Retinal pigment epithelial cell (primary cell): ENCODE measurements around the gene KCNAB1.

Source experiments
- DNase-seq: peaks from one replicate; pipeline ENCODE4 v3.0.0-alpha.2; 2010; ENCODE audit warnings: low read depth
- H3K4me3 ChIP-seq: 2 replicates; pipeline ENCODE4 v1.5.1; 2011; ENCODE audit warnings: mild to moderate bottlenecking, low read length, control low read depth, moderate library complexity
- TF ChIP-seq, protein P1 (sequence below): conservative IDR thresholded peaks from 2 replicates; pipeline ENCODE4 v1.5.1; 2011; ENCODE audit warnings: low read depth, low read length, control low read depth, inconsistent platforms

The KCNAB1 gene

DNA sequence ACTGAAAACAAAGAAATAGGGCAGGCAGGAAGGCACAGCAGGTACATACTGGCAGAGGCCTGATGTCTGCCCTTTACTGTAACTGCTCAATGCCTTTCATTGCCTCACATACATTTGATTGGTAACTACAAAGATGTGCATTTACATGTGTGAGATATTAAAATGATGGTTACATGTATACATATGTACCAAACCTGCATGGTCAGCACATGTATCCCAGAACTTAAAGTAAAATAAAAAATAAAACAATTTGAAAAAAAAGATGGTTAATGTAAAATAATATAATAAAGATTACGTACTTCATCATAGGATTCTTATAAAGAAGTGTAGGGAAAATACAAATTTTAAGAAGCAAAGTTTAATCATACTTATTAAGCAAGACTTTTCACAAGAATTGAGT lies 419.4 kb downstream of the KCNAB1 start:
- TF ChIP-seq, protein P1, sequence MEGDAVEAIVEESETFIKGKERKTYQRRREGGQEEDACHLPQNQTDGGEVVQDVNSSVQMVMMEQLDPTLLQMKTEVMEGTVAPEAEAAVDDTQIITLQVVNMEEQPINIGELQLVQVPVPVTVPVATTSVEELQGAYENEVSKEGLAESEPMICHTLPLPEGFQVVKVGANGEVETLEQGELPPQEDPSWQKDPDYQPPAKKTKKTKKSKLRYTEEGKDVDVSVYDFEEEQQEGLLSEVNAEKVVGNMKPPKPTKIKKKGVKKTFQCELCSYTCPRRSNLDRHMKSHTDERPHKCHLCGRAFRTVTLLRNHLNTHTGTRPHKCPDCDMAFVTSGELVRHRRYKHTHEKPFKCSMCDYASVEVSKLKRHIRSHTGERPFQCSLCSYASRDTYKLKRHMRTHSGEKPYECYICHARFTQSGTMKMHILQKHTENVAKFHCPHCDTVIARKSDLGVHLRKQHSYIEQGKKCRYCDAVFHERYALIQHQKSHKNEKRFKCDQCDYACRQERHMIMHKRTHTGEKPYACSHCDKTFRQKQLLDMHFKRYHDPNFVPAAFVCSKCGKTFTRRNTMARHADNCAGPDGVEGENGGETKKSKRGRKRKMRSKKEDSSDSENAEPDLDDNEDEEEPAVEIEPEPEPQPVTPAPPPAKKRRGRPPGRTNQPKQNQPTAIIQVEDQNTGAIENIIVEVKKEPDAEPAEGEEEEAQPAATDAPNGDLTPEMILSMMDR = no peak
- DNase-seq = no peak
- no peak overlapping the region for H3K4me3 ChIP-seq

DNA sequence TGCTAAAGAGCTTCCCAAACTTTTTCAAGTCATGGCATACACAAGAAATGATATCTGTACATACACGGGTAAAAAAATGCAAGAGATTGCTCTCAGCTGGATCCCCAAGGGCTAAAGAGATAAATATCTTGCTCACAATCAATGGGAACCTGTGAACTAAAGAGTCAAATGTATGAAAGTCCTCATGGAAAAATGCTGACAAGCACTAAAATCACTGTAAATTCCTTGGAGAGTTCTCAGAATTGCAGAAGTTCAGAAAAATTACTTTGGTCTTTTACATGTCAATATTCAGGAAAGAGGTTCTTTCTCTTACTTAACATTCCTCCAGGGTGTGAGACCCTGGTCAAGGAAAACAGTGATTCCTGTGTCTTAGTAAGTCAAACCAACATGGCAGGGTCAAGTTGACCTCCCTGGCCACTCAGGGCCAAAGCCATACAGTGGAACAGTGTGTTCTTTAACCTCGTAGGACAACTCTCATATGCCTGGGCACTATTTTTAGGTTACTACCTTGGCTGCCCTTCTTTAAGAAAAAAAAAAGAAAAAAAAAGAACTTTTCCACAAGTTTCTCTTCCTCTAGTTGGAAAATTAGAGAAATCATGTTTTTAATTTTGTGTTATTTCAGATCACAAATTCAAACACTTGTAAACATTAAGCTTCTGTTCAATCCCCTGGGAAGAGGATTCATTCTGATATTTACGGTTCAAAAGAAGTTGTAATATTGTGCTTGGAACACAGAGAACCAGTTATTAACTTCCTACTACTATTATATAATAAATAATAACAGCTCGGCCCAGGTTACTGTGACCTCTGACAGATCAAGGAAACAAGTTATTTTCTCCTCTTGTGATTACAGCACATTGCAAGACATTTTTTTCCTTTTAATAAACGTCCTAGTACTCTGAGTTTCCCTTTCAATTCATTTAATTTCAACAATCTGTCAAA lies 422.0 kb downstream of the KCNAB1 start:
- TF ChIP-seq, protein P1 = no peak
- DNase-seq = no peak
- H3K4me3 ChIP-seq = no peak overlapping the region

DNA sequence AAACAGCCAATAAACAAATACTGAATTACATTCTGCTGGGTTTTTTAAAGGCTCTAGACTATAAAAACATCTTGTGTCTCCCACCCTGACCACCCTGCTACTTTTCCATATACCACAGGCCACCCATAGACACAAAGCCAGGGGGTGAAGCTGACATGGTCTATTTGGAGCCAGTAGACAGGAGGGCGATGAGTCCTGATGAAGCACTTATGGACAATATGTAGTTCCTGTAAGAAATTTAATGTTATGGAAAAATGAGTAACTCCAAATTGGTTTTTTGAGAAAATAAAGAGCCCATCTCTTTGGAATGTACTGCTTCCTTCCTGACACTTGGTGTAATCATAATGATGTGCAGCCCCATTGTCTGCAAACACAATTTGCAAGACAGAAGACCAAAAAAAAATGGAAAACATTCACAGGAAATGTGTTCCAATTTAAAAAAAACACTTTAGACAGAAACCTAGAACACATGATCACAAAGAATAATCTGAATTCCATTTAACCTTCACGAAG lies 422.7 kb downstream of the KCNAB1 start:
- TF ChIP-seq, protein P1 = no peak
- no peak for DNase-seq
- no peak overlapping the region for H3K4me3 ChIP-seq

DNA sequence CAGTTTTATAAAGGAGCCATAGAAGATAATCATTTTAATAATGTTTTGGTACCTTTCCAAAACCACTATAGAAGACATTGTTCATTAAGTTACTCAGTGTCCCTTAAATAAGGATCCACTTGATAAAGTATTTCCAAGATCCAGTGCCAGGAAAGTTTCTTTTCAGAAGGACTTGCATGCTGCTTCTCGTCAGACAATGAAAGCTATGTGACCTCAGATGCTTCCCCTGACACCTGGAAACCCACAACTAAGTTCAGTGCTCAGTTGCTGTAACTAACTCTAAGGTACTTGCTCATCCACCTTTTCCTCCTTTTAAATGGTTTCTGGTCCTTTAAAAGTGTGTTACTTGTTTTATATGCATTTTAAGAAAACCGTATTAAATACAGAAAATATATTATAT lies 427.3 kb downstream of the KCNAB1 start:
- TF ChIP-seq, protein P1 = no peak
- DNase-seq = no peak
- no peak overlapping the region for H3K4me3 ChIP-seq

DNA sequence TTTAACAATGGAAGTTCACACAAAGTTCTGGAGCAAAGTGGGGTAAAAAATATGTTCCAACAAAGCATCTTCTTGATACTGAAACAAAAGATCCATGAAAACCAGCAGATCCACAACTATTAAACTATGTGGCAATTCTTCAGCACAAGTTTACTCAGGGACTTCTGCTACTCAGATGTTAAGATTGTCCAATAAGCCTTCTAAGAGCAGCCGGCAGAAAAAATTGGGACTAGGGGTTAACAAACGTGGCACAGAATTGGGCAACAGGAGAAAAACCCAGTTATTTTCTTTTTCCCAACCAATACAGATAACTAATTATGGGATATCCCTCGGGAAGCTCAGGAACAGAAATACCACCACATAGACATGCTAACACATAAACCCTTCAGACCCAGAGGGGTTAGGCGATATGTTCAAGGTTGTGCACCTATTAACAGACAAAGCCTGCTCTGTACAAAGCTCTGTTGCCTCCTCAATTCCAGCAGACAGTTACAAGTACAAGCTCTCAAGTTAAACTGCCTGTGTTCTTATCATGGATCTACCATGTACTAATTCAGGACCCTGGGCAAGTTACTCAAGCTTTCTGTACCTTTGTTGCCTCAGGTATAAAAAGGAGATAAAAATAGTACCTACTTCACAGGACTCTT lies 427.8 kb downstream of the KCNAB1 start:
- TF ChIP-seq, protein P1 = no peak
- DNase-seq = no peak
- no peak overlapping the region for H3K4me3 ChIP-seq

DNA sequence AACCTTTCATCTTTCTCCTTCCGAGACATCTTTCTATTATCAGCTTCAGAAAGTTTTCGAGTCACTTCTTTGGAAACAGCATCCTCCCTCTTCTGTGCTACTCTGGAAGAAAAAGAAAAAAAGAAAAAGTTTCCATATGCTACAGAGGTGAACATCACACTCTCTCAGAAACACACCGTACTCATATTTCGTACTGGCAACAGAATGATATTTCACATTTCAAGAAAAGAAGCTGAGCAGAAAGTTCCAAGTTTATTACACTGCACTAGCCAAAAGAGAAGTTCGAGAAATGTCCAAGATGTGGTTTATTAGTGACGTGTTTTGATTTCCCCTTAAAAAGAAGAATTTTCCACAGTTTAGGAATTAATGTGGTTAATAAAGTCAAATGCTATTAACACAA lies 428.5 kb downstream of the KCNAB1 start:
- H3K4me3 ChIP-seq = no peak overlapping the region
- TF ChIP-seq, protein P1 = no peak
- no peak for DNase-seq
